Measurements from ENCODE around the gene LRCH1.

GRCh38 chr13:46587807-46588418, 34.9 kb downstream of the LRCH1 start:
- TF ChIP-seq, protein P1, sequence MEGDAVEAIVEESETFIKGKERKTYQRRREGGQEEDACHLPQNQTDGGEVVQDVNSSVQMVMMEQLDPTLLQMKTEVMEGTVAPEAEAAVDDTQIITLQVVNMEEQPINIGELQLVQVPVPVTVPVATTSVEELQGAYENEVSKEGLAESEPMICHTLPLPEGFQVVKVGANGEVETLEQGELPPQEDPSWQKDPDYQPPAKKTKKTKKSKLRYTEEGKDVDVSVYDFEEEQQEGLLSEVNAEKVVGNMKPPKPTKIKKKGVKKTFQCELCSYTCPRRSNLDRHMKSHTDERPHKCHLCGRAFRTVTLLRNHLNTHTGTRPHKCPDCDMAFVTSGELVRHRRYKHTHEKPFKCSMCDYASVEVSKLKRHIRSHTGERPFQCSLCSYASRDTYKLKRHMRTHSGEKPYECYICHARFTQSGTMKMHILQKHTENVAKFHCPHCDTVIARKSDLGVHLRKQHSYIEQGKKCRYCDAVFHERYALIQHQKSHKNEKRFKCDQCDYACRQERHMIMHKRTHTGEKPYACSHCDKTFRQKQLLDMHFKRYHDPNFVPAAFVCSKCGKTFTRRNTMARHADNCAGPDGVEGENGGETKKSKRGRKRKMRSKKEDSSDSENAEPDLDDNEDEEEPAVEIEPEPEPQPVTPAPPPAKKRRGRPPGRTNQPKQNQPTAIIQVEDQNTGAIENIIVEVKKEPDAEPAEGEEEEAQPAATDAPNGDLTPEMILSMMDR (IDR thresholded peaks at IDR 0.05), result no peak
- TF ChIP-seq POLR2A (IDR thresholded peaks at IDR 0.05), result no peak

Measured in lower leg skin (tissue), 3 donors.